Inflammatory macrophage treated with lipopolysaccharide for 4 hours (primary cell): Measurements from ENCODE around the gene TBRG4.

Source experiments
- DNase-seq: peaks from one replicate; pipeline ENCODE4 v3.0.0-alpha.2; 2020

Gene TBRG4

DNA sequence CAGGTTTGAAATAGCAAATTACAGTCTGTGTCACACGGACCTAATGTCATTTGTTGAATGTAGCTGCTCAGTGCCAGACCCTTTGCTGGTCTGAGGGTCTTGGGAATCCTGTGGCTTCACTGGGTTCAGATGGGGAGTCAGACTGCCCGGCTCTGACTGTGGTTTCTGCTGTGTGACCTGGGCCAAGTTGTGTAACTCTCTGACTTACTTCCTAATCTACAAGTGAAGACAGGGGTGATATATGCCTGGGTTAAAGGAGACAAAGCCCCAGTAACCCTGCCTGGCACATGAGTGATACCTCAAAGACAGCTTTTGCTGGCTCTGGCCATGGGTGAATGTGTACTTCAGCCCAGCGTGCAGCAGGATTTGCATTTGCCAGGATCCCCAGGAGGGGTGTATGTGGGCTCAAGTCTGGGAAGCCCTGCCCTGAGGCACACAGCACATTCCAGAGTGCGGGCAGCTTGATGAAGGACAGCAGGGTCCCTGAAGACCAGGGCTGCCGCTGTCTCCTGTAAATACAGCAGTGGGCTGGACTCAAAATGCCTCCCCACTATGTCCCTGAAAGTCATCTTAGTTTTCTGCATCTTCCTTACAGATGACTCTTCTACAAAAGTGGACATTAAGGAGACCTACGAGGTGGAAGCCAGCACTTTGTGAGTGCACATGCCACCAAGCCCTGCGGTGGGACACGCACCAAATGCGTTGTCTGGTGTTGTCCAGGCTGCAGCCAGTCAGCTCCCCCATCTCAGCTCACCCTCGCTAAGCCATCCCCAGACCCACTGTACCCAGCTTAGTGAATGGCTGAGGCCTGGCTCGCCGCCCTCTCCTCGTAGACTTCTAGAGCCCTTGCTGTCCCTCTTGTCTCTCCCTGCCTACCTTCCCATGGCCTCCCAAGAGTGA is 39.1 kb downstream of the TBRG4 start:
- peak; percentile 73 for DNase-seq

DNA sequence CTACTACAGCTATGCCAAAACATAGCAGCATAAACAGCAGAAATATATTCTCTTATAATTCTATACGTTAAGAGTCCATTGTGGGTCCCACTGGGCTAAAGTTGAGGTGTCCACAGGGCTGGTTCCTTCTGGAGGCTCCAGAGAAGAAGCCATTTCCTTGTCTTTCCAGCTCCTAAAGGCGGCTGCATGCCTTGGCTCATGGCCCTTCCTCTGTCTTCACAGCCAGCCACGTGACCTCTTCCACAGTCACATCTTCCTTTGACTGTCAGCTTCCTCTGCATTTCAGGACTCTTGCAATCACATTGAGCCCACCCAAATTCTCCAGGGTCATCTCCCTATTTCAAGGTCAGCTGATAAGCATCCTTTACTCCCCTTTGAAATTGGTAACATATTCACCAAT is 40.0 kb downstream of the TBRG4 start:
- DNase-seq: peak; percentile 31

DNA sequence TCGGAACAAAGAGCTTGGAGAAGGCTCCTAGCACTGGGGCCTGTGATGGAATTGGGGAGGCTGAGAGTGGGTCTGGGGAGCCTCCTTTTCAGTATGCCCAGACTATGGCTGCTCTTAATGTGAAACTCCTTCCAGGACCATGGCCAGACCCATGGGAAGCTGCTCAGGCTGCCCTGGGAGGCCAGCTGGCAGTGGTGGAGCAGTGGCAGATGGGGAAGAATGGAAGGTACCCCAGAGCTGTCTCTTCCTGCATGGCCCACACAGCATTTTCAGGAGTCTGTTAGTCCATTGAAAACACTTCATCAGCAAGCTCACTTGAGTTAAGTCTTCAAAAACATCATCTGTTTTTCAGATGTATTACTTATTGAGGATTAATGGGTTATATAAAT is 41.2 kb downstream of the TBRG4 start:
- no peak for DNase-seq

DNA sequence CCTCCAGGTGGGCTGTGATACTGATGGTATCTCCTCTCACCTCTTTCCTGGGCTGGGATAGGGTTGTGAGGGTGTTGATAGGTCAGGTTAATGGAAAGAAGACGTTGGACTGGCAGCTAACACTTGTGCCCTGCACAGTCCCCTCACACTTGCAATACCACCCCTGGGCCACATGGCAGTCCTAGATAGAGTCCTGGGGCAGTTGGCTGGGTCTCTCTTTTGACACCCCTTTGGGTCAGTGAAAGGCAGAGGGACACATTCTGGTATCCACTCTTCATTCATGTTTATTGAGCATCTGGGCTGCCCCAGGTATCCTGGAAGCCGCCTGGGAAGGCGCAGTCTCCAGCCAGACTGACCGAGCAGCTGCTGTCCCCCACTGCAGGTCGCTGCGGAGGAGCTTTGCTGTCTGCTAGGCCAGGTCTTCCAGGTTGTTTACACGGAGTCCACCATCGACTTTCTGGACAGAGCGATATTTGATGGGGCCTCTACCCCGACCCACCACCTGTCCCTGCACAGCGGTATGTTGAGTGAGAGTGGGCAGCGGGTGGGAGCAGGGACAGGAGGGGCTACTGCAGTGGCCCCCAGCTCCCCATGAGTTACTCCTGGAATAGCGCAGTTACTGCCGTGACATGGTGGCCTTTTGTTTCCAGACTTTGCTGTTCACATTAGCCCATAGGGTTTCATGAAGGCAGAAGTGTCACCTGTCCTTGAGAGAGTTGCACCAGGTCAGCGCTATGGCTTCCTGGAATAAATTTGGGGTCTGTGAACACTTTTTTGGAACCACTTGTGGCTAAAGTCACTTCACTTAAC is 41.8 kb downstream of the TBRG4 start:
- no peak for DNase-seq

DNA sequence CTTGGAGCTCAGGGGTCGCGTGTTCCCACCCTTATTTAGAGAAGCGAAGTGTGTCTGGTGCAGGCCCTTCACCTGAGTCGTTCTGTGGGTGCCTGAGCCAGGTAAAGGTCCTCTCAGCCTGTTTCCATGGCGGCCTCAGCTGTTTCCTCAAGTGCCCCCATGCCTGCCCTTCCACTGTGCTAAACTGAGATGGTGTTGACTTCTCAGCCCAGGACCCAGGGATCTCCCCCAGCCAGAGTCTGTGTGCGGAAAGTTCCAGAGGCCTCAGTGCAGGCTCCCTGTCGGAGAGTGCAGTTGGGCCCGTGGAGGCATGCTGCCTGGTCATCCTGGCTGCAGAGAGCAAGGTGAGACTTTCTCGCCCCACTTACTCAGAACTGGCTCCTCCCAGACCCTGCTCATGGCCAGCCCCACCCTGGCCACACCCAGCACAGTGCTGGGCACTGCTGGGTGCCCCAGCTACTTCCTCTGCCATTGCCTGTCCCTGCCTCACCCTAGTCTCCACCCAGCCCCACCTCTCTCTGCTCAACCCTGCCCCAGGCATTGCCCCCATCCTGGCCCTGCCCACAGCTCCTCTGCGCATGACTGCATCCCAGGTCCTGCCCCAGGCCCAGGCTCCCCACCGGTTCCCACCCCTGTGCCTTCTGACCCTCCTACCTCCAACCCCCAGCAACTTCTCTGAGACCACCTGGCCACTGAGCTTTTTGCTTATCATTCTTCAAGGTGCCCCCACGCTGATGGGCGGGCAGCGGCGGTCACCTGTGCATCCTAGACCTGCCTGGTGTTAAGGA is 43.1 kb downstream of the TBRG4 start:
- no peak for DNase-seq

DNA sequence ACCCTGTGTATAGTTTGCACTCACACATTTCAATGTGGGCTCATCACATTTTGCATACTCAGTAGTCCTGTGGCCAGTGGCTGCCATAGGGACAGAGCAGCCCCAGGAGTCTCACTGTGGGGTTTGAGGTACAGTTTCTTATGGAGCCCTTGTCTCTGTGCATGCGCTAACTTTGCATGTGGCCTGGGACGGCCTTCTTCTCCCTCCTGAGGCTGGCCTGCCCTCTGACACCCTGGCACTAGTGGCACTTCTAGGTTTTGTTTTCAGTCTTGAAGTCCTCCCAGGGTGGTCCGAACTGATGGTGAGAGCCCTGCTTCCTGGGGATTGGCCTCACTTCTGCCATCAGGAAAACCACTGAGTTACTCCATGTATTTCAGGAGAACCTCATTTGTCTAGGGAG is 43.9 kb downstream of the TBRG4 start:
- no peak for DNase-seq

DNA sequence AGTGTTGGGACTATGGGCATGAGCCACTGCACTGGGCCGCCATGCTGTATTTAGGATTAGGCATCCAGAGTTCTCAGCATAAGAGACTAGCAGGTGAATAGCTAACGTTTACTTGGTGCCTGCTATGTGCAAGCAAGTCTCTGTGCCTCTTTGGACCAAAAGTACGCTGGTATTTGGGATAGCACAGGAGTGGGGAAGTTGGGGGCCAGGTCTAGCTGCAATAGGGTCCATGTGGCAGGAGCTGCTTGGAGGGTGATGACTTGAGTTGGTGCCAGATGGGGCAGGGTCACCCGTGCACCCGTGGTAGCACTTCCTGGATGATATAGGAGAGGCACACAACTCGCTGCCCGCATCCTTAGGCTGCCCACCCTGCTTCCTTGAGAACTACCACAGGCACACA is 45.1 kb downstream of the TBRG4 start:
- no peak for DNase-seq

DNA sequence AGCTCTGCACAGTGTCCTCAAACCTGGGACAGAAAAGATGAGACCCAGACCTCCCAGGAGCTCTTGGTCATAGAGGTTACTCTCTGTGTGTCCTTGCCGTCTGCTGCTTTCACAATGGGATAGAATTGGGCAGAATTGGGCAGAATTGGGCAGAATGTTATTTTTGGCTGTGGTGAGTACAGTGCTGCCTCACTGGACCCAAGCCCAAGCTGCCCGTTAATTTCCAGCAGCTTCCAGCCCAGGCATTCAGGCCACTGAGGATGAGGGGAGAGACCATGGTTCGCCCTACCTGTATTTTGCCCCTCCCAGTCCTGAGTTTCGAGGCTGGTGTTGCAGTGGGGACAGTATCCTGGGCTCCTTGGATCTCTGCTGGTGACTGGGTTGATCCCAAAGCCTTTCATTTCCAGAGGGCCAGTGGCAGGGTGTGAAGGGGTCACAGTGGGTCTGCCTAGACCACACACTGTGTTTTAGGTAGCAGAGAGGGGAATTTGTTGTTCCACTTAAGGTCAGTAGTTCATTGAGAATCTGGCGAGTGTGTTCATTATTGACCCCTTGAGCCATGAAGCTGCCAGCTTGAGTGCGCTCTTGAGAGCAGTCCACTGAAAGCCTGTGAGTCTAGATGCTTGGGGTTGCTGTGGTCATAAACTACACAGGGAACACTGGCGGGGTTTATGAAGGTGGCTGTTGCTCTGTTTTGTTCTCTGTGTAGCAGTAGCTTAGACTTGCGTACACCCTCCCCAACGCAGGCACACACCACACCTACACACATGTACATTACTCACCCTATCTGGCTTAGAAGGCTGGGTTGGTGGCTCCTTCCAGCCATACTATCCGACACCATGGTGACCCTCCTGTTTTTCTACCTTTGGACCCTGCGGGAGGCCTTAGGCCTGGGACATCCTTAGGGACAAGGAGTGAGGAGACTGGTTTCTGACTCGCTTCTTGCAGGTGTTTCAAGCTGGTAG is 46.2 kb downstream of the TBRG4 start:
- no peak for DNase-seq

DNA sequence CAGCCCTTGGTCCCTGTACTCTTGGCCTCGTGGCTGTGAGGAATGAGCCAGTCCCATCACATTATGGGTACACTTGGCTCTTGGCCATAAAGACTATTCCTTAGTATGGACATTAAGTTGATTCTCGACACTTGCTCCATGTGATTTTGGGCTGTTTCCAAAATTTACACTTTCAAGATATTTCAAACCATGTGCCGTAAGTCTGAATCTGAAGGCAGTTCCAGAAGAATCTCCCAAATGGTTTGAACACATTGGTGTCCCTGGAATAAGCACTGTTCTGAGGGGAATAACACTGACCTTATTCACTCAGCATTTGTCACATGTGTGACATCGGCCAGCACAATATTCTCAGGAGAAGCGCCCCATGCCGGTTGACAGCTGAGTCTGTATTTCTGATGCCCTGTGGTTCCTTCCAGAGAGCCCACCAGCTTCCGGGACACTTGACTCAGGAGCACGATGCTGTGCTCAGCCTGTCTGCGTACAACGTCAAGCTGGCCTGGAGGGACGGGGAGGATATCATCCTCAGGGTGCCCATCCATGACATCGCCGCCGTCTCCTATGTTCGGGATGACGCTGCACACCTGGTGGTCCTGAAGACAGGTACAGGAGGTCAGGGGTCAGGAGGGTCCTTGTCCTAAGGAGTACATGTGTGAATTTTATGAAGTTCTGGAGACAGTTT is 47.3 kb downstream of the TBRG4 start:
- DNase-seq: no peak

DNA sequence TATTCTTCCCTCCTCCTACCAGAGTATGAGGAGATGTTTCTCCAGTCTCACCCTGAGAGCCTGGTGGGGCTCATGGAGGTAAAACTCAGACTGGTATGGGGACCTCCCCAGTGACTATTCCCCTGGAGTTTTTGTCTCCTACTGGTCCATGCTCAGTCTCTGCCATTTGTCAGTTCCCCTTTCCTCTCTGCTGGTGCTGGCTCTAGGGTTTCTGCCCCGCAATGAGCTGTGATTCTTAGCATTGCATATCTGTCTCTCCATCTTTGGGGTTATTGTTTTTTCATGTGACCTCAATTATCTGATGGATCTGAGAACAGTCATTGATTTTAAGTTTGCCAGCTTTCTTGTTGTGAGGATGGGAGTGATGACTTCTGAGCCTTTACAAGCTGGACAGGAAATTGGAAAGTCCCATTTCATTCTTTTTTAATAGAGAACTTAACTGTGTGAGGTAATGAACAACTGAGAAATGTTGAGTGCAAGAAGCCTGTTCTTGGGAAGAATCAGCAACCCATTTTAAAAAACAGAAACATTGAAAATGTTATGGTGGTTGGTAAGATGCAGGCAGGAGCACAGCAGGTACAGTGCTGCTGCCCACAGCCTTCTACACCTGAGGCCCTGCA is 49.6 kb downstream of the TBRG4 start:
- peak; percentile 54 for DNase-seq

DNA sequence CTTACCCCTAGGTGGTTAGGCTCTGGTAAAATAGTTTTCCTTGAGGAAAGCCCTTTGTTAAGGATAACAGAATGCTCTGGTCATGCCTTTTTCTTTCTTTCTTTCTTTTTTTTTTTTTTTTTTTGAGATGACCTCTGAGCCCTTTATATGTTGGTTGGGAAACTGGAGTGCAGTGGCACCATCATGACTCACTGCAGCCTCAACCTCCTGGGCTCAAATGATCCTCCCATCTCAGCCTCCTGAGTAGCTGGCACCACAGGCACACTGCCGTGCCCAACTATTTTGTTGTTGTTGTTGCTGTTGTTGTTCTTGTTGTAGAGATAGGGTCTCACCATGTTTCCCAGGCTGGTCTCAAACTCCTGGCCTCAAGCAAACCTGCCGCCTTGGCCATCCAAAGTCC is 50.1 kb downstream of the TBRG4 start:
- DNase-seq: peak; percentile 11

DNA sequence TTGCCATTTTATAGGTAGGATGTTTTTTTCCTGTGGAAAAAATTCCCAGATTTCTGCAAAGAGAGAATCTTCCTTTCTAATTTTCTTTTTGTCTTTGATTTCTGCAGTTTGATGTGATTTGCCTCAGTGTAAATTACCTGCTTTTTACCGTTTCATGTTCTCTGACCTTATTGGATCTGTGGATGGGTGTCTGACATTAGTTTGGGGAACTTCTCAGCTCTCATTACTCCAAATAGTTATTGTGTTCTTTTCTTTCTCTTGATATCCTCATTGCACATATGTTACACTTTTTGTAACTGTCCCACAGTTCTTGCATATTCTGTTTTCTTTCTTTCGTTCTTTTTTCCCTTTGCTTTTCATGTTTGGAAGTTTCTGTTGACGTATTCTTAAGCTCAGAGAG is 51.2 kb downstream of the TBRG4 start:
- no peak for DNase-seq

DNA sequence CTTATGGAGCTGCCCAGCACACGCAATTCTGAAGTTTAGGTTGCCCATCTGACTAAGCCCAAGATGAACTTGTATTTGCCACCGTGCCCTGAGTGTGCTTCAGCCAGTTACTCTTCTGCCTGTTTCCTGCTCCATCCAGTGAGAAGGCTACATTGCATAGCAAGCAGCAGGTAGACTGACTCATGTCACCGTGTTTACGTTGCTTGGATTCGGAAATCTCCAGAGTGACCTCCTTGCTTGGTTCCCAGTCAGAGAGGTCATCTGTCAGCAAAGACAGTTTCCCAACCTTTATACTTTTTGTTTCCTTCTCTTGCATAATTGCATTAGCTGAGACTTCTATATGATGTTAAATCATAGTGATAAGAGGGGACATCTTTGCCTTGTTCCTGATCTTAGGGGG is 53.6 kb downstream of the TBRG4 start:
- peak; percentile 58 for DNase-seq

DNA sequence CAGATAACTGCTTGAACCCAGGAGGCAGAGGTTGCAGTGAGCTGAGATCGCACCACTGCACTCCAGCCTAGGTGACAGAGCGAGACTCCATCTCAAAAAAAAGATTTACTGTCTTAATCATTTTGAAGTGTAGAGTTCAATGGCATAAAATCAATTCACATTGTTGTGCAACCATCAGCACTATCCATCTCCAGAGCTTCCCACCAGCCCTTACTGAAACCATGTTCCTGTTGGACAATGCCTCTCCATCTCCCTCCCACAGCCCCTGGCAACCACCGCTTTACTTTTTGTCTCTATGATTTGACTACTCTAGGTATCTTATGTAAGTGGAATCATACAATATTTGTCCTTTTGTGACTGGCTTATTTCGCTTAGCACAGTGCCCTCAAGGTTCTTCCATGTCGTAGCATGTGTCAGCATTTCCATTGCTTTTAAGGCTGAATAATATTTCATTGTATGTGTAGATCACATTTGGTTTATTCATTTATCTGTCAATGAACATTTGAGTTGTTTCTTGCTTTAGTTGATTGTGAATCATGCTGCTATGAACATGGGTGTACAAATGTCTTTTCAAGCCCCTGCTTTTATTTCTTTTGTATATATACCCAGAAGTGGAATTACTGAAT is 55.8 kb downstream of the TBRG4 start:
- DNase-seq: no peak

DNA sequence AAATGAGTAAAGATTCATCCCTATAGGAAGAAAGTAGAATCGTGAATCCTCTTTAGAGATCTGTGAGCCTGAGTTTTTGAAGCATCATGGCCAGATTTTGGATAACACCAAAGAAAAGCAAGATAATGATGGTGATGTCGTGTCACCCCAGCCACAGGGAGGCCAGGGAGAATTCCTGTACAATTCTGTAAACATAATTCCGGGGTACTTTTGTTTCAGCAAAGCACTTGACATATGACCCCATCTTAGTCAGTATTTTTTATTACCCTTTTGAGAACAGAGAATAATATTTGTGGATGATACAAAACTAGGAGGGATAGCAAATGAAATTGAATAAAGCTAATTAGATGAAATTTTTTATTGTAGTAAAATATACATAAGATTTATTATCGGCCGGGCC is 56.5 kb downstream of the TBRG4 start:
- DNase-seq: no peak

DNA sequence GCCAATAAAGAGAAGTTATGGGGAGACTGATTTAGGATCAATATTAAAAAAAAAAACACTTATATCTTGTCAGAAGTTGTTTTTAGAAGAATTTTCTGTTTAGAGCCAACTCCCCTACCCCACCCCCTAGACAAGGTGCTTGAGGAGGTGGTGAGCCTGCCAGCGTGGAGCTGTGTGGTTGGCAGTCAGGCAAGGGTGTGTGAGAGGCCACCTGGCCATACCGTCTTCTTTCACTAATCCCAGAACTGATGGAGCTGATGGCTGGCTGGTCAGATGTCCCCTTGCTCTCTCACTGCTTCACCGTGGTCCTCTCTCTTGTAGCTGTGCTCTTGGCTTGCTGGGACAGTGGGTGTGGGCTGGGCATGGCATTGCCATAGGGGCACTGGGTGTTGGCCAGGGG is 57.1 kb downstream of the TBRG4 start:
- DNase-seq: no peak

DNA sequence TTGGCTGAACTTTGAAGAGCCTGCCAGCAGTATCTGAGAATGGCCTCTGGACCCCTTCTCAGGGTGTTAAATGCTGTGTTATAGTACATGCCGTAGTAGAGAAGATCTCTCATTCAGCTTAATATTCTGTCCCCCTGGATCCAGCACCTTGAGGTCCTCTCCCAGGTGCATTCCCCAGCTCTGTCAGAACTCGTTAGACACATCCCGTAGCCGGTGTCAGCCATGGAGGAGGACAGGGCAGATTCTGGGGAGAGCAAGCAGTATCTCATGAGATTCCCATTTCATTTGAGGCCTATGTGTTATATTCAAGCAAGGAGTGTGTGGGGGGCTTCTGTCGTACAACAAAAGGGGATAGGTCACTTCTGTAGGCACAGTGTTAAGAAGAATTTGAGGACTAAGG is 57.6 kb downstream of the TBRG4 start:
- DNase-seq: no peak

DNA sequence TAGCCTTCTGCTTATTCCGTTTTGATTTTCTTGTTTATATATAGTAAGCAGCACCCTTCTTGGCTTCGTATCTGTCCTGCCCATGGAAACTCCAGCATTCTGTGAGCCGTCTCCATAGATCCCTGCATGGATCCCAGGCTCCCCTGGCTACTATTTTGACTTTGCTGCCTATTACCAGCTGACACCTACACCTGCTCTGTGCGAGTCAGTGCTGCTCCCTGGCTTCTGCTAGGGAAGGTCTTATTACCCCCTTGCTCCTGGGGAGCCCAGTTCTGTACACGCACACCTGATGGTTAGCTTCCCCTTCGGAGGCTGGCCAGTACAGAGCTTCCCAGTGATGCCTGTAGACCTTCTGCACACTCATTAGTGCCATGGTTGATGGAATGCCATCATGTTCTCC is 58.1 kb downstream of the TBRG4 start:
- DNase-seq: no peak

DNA sequence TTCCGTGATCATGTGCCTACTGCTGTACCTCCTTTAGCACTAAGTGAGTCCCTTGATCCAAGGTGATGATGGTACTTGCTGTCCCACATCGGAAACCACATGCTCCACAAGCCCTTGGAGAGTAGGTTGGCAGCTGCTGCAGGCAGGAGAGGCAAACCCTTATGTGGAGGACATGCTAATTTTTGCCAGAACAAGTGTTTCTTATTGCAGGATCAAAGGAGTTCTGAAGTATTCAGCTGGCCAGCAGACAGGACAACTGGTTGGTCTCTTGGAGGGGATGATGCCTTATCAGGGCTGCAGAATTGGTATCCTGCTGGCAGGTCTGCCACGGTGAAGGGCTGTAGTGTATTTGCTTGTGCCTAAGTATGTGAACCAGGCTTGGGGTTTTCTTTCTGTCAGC is 59.5 kb downstream of the TBRG4 start:
- no peak for DNase-seq

DNA sequence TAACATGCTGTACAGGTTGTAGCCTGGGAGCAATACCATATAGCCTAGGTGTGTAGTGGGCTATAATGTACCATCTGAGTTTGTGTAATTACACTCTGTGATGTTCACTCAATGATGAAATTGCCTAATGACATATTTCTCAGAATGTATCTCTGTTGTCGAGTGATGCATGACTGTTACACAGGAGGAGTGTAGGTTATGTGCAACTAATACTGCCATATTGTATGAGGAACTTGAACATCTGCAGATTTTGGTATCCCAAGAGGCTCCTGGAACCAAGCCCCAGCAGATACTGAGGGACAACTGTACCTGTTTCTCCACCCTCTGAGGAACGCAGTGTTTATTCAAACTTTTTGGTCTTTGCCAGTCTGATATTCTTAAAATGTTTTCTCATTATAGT is 61.3 kb downstream of the TBRG4 start:
- DNase-seq: no peak
